Subcutaneous abdominal adipose tissue (tissue), 5 donors: ENCODE results near the gene MEGF8.

Source experiments
- H3K27ac ChIP-seq: one replicate; pipeline ENCODE4 v1.7.0; 2013; ENCODE audit warnings: low read depth, mild to moderate bottlenecking, inconsistent platforms, low read length, moderate library complexity
- H3K27me3 ChIP-seq, 5 donors: one replicate each; pipeline ENCODE4 v1.7.0; 2013; ENCODE audit warnings: low read length in 5 of 5, inconsistent platforms in 1 of 5; ENCODE audit not compliant: control insufficient read depth in 5 of 5, insufficient read depth in 4 of 5
- H3K36me3 ChIP-seq, 5 donors: one replicate each; pipeline ENCODE4 v1.7.0; 2013; ENCODE audit warnings: low read length in 5 of 5; ENCODE audit not compliant: control insufficient read depth in 5 of 5, insufficient read depth in 5 of 5
- H3K4me1 ChIP-seq, 5 donors: one replicate each; pipeline ENCODE4 v1.7.0; 2013; ENCODE audit warnings: low read length in 5 of 5, mild to moderate bottlenecking in 3 of 5, moderate library complexity in 1 of 5; ENCODE audit not compliant: control insufficient read depth in 5 of 5, insufficient read depth in 5 of 5
- H3K4me3 ChIP-seq, 5 donors: one replicate each; pipeline ENCODE4 v1.7.0; 2013; ENCODE audit warnings: low read length in 5 of 5, low read depth in 1 of 5
- H3K9ac ChIP-seq, 5 donors: one replicate each; pipeline ENCODE4 v1.7.0; 2013; ENCODE audit warnings: low read length in 5 of 5, mild to moderate bottlenecking in 4 of 5, moderate library complexity in 3 of 5
- H3K9me3 ChIP-seq, 5 donors: one replicate each; pipeline ENCODE4 v1.7.0; 2013; ENCODE audit warnings: low read length in 5 of 5; ENCODE audit not compliant: control insufficient read depth in 5 of 5
- donor health status: healthy.
- donor health status: healthy.
- donor health status: healthy.
- donor health status: healthy.
- donor health status: healthy.

Gene MEGF8

DNA sequence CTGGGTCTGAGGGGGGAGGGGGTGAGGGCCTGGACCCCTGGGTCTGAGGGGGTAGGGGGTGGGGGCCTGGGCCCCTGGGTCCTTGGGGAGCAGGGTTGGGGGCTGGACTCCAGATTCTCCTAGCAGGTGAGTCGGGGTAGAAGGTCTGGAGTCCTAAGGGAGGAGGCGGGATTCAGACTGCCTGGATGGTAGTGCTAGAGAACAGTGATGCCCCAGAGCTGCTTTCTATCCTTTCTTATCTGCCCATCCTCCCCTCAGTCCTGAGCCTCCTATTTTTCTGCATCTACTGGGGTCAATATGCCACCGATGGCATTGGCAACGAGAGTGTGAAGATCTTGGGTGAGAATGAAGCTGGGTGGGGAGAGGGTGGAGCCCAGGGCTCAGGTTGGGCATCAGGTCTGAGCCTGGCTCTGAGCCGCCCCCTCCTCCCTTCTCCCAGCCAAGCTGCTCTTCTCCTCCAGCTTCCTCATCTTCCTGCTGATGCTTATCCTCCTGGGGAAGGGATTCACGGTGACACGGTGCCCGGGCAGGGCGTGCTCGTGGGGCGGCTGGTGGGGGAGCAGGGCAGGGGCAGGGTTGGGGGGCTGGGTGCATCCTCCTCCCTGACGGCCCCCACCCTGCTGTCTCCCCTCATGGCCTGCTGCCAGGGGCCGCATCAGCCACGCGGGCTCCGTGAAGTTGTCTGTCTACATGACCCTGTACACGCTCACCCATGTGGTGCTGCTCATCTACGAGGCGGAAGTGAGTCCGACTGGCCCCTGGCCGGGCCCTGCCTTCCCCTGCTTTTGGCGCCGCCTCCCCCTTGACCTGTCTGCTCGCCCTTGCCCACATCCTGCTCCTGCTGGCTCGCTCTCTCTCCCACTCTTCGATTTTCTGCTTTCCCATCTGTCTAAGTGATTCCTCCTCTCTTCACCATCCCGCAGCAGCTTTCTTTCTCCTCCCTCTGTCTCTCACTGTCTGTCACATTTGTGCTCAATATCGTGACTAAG lies 8.9 kb upstream of the MEGF8 start:
- H3K9me3 ChIP-seq: no peaks in the 10 kb centered on the region
- H3K4me3 ChIP-seq: peak overlapping the region in 1 of 5 donors; percentile 18
- H3K4me1 ChIP-seq: peaks cover 0 to 18% (median 10%) of the 10 kb centered on the region in 5 donors
- H3K9ac ChIP-seq: no peak overlapping the region
- peaks cover 2 to 35% (median 25%) of the 10 kb centered on the region in 5 donors for H3K27me3 ChIP-seq
- no peak overlapping the region for H3K27ac ChIP-seq
- no peaks in the 10 kb centered on the region for H3K36me3 ChIP-seq

DNA sequence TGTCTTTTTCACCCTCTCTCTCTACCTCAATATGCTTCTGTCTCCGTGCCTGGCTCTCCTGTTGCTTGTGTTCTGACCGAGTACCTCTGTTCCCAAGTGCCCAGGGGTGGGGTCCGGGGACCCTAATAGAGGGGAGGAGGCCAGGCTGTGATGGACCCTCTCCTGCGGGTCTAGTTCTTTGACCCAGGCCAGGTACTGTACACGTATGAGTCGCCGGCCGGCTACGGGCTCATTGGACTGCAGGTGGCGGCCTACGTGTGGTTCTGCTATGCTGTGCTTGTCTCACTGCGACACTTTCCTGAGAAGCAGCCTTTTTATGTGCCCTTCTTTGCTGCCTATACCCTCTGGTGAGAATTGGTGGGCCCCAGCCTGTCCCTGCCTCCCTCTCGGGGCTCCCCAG lies 7.9 kb upstream of the MEGF8 start:
- H3K27me3 ChIP-seq: peaks cover 5 to 35% (median 24%) of the 10 kb centered on the region in 5 donors

DNA sequence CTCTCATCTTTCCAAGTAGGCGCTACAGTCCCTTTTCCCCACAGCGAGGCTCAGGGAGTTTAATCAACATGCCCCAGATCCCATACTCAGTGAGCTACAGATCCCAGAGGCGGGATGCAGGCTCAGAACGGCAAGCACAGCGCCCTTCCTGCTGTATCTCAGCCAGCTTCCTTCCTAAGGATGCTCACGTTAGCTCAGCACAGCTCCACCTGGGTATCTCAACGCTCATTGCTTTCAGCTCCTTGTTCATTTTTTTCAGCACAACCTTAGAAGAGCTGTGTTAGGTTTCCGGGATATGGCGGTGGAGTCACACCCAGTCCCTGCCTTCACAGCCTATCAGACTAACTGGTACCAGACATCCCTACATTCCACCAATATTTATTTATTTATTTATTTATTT lies 3.1 kb upstream of the MEGF8 start:
- H3K9me3 ChIP-seq: no peaks in the 10 kb centered on the region

More for the DNA sequence above, 7.9 kb upstream of the MEGF8 start:
- Histone ChIP-seq H3K27ac (no peak overlapping the region), H3K9me3 (no peaks in the 10 kb centered on the region), H3K4me1 (peaks cover 0 to 18% (median 10%) of the 10 kb centered on the region in 5 donors), H3K9ac (no peak overlapping the region), H3K4me3 (no peak overlapping the region), H3K36me3 (no peaks in the 10 kb centered on the region)

DNA sequence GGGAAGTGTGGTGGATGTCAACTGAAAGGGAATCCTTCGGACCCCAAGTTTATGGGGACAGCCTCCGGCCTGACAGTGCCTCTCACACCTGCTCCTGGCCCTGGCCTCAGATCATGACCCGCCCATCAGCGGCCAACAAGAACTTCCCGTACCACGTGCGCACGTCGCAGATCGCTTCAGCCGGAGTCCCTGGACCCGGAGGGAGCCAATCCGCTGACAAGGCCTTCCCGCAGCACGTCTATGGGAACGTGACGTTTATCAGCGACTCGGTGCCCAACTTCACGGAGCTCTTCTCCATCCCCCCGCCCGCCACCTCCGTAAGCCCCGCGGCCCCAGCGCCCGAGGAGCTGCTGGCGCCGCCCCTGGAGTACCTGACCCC lies 2.0 kb upstream of the MEGF8 start:
- Histone ChIP-seq H3K9ac (no peak overlapping the region), H3K36me3 (no peaks in the 10 kb centered on the region), H3K27ac (no peak overlapping the region), H3K9me3 (no peaks in the 10 kb centered on the region), H3K4me3 (no peak overlapping the region), H3K27me3 (peaks cover 6 to 26% (median 13%) of the 10 kb centered on the region in 5 donors), H3K4me1 (peaks cover 0 to 27% (median 25%) of the 10 kb centered on the region in 5 donors)

More for the DNA sequence above, 3.1 kb upstream of the MEGF8 start:
- Histone ChIP-seq H3K9ac (no peak overlapping the region), H3K27ac (no peak overlapping the region), H3K36me3 (no peaks in the 10 kb centered on the region), H3K4me1 (peaks cover 0 to 27% (median 22%) of the 10 kb centered on the region in 5 donors), H3K27me3 (peaks cover 7 to 31% (median 16%) of the 10 kb centered on the region in 5 donors), H3K4me3 (no peak overlapping the region)

DNA sequence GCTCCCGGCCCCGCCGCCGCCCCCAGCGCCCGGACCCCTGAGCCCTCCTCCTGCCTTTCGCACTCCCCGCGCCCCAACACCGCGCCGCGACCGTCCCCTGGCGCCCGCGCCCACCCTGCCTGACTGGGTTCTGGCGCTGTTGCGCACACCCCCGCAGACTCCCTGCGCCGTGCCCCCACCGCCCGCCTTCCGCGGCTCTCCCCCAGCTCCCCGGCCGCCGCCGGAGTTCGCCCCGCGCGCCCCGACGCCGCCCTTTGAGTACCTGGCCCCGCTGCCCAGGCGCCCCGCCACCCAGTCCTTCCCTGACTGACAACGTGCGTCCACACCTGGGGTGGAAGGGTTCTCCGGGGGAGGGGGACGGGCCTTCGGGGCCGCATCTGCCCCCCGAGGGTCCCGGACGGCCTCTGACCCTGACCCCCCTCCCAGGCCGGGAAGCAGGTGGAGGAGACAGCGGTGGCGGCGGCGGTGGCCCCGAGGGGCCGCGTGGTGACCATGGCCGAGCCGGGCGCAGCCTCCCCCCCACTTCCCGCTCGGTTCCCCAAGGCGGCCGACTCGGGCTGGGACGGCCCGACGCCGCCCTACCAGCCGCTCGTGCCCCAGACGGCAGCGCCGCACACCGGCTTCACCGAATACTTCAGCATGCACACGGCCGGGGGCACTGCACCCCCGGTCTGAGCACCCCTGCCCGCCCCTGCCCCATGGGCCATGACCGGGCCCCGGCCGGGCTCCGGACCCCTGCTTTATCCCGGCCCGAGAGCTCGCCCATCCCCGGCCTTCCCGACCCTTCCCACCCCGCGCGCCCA lies 1.4 kb upstream of the MEGF8 start:
- Histone ChIP-seq H3K4me1 (peaks cover 0 to 27% (median 25%) of the 10 kb centered on the region in 5 donors), H3K27ac (no peak overlapping the region), H3K4me3 (no peak overlapping the region), H3K9me3 (no peaks in the 10 kb centered on the region), H3K9ac (no peak overlapping the region), H3K27me3 (peaks cover 6 to 26% (median 13%) of the 10 kb centered on the region in 5 donors), H3K36me3 (no peaks in the 10 kb centered on the region)

DNA sequence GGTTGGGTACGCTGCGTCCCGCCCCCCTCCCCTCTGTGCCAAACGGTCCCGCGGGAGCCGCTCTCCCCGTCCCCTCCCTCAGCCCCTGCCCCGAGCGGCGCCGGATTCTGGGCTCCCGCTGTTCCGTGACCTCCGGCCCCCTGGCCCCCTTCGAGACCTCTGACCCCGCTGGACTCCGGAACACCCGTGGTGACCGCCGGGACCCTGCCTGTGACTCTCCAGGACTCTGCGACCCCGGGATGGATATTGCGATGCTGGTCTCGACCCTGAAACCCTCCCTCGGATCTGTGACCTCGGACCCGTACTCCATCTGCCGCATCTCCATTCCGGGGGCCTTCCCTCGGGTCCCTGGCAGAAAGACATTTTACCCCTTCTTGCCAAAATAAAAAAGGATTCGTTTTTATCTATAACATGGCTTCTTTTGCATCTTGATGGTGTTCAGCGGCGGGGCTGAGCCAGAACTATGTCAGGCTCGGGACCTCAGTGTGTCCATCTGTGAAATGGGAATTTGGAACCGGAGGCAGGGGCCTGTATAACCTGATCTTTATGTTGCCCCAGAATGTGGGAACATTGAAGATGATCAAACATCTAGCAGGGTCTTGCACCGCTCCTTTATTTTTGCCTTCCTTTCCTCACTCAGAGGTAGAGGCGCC lies 654 bp upstream of the MEGF8 start:
- Histone ChIP-seq H3K27me3 (peaks cover 6 to 26% (median 13%) of the 10 kb centered on the region in 5 donors), H3K36me3 (no peaks in the 10 kb centered on the region), H3K9me3 (no peaks in the 10 kb centered on the region), H3K9ac (no peak overlapping the region), H3K4me1 (peaks cover 0 to 27% (median 25%) of the 10 kb centered on the region in 5 donors), H3K27ac (no peak overlapping the region), H3K4me3 (peak overlapping the region; percentile 38 to 95 (median 87))

DNA sequence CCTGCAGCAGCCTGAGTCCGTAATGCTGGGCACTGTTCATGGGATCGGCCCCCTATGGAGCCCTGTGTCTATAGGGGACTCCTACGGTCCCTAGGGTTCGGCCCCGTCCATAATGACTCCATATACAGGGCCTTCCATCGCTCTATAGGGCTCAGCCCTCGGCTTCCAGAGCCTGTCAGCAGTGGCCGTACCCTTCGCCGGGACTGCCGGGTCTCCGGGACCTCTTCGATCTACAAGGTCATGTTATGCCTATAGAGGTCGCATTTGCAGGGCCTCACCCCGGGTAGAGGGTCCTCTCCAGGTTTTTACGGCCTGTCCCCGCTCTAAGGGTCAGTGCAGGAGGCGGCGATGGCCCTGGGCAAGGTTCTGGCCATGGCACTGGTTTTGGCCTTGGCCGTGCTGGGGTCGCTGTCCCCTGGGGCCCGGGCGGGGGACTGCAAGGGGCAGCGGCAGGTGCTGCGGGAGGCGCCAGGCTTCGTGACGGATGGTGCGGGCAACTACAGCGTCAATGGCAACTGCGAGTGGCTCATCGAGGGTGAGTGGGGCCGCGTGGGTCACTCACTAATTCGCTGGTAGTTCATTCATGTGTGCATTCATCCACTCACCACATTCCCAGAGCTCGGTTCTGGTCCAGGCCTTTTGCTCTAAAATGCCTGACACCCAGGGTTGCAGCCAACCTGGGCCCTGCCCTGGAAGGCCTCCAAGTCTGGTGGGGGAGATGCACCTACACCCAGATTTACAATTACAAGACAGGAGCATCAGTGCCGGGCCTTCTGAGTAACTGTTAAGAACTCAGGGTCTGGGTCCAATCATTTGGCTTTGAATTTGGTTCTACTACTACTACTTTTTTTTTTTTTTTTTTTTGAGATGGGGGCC lies 699 bp downstream of the MEGF8 start:
- Histone ChIP-seq H3K9ac (peak overlapping the region; percentile 38 to 95 (median 90)), H3K27ac (peak overlapping the region; percentile 29), H3K9me3 (no peaks in the 10 kb centered on the region), H3K4me1 (peaks cover 0 to 37% (median 31%) of the 10 kb centered on the region in 5 donors), H3K4me3 (peak overlapping the region; percentile 84 to 95 (median 87)), H3K36me3 (no peaks in the 10 kb centered on the region), H3K27me3 (peaks cover 6 to 26% (median 13%) of the 10 kb centered on the region in 5 donors)

DNA sequence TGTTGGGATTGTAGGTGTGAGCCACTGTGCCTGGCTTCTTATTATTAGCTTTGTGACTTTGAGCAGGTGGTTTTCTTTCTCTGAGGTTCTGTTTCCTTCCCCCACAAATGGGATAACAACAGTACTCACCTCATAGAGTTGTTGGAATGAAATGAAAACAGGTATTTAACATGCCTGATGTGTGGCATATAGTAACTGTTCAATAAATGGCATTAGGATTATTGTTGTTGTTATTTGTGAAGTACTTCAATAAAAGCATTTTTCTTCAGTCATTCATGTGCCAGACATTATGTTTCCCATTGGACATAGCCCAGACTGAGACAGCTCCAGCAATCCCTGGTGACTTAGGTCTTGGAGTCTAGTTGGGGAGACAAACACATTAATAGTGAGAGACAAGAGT lies 1.5 kb downstream of the MEGF8 start:
- no peaks in the 10 kb centered on the region for H3K9me3 ChIP-seq
- no peak overlapping the region for H3K4me3 ChIP-seq
- peaks cover 6 to 25% (median 13%) of the 10 kb centered on the region in 5 donors for H3K27me3 ChIP-seq
- peaks cover 0 to 37% (median 31%) of the 10 kb centered on the region in 5 donors for H3K4me1 ChIP-seq
- no peaks in the 10 kb centered on the region for H3K36me3 ChIP-seq
- H3K9ac ChIP-seq: peak overlapping the region in 2 of 5 donors; percentile 28 to 90
- H3K27ac ChIP-seq: no peak overlapping the region

DNA sequence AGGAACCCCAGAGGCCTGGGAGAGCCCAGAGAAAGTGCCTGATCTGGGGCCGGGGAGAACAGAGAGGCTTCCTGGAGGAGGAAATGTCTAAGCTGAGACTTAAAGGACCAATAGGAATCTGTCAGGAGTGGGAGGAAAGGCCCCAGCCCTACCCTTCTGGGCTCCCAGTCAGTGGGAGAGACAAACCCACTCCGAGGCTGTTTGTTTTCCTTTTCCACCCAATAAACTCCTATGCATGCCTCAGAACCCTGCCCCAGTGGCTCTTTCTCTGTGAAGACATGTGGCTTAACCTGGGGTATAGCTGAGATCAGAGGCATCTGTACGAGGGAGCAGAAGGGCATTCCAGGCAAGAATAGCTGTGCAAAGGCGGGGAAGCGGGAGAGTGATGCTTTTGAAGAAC lies 1.9 kb downstream of the MEGF8 start:
- Histone ChIP-seq H3K4me3 (no peak overlapping the region), H3K36me3 (no peaks in the 10 kb centered on the region), H3K9ac (peak overlapping the region in 1 of 5 donors; percentile 10), H3K4me1 (peaks cover 0 to 37% (median 31%) of the 10 kb centered on the region in 5 donors), H3K9me3 (no peaks in the 10 kb centered on the region), H3K27ac (no peak overlapping the region), H3K27me3 (peaks cover 6 to 21% (median 13%) of the 10 kb centered on the region in 5 donors)
